Gastroesophageal sphincter (tissue), 3 donors: ENCODE results near the gene ZNF674.

Experiments
- CTCF ChIP-seq, 4 experiments: fragments of 200-600 bp in 2 of 4; fragments of 450-650 bp in 2 of 4; sonication (generic) in 1 of 4; IDR thresholded peaks; one replicate each; pipeline ENCODE4 v1.5.1; 2017 to 2019; ENCODE audit warnings: antibody characterized with exemption in 4 of 4, mild to moderate bottlenecking in 2 of 4, moderate library complexity in 2 of 4
- POLR2A ChIP-seq, 2 donors: fragments of 450-650 bp; IDR thresholded peaks; one replicate each; pipeline ENCODE4 v1.6.1; 2017; ENCODE audit warnings: antibody characterized with exemption in 2 of 2, mild to moderate bottlenecking in 2 of 2, moderate library complexity in 1 of 2
- POLR2AphosphoS5 ChIP-seq: sonication (generic); formaldehyde crosslinking; IDR thresholded peaks from one replicate; pipeline ENCODE4 v1.6.1; 2017; ENCODE audit warnings: antibody characterized with exemption

DNA sequence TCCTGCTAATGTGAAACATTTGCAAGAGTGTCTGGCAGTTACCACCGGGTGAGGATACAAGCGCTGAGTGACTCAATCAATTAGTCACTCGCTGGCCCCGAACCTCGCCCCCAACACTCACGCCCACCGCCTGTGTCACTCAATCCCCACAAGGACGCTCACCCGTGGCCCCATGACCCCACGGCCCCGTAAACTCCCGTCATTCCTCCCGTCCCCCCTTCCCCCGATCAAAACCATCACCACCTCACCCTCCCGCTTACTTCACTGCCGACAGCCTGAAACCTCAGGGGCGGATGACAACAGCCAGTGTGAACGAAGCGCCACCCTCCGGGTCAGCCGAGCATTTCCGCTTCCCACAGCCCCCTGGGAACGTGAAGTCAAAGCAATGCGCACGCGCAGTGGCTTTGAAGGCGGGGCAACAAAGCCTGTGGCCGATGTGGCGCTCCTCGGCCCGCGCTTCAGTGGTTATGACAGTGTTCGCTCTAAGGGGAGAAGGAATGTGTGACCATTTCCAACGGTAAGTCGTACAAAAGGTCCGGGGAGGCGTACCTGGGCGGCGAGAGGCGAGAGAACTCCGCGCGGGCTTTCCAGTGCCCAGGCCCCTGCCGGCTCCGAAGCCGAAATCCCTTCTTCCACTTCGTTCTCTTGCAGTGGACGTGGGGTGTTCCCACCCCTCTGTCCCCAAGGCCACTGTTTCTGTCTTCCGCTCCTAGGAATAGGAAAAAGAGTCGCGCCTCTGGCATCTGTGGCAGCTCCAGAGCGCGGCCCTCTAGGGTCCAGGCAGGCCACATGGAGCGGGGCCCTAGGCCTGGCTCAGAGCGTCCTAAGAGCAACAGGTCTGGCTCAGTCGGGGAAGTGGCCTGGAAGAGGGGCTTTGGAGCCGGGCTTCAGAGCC, at the start of gene ZNF674:
- peak in 3 of 4 experiments; percentile 44 to 48 (median 48) for TF ChIP-seq CTCF (IDR thresholded peaks at IDR 0.05)
- peak; percentile 58 for TF ChIP-seq POLR2AphosphoS5
- peak; percentile 35 to 36 for TF ChIP-seq POLR2A (IDR thresholded peaks at IDR 0.05)
